SK-N-SH treated with all-trans-retinoic acid at 6 μM for 48 hours (cell line): ENCODE results near the gene CEMIP.

Source experiments
- ARNTL ChIP-seq: fragments of 450-650 bp; formaldehyde crosslinking; IDR thresholded peaks from 2 replicates; pipeline ENCODE4 v1.5.0; 2020; ENCODE audit warnings: low read depth, mild to moderate bottlenecking, moderate library complexity, borderline replicate concordance
- BACH2 ChIP-seq: fragments of 250-450 bp; sonication (Bioruptor Pico); IDR thresholded peaks from 2 replicates; pipeline ENCODE4 v1.9.0; 2021; ENCODE audit warnings: mild to moderate bottlenecking, borderline replicate concordance
- CSDC2 ChIP-seq: fragments of 250-450 bp; sonication (Bioruptor Pico); IDR thresholded peaks from 2 replicates; pipeline ENCODE4 v1.5.0; 2020; ENCODE audit warnings: mild to moderate bottlenecking, moderate library complexity
- ESRRG ChIP-seq: fragments of 250-450 bp; sonication (Bioruptor Pico); IDR thresholded peaks from 2 replicates; pipeline ENCODE4 v1.6.1; 2021; ENCODE audit warnings: mild to moderate bottlenecking
- GLIS3 ChIP-seq: fragments of 250-450 bp; sonication (Bioruptor Pico); IDR thresholded peaks from 2 replicates; pipeline ENCODE4 v1.5.0; 2020; ENCODE audit warnings: mild to moderate bottlenecking, moderate library complexity
- ISL1 ChIP-seq: fragments of 250-450 bp; sonication (Bioruptor Pico); IDR thresholded peaks from 2 replicates; pipeline ENCODE4 v2.1.2; 2022; ENCODE audit warnings: mild to moderate bottlenecking, moderate library complexity
- PPARA ChIP-seq: fragments of 250-450 bp; sonication (Bioruptor Pico); IDR thresholded peaks from 2 replicates; pipeline ENCODE4 v1.5.0; 2020; ENCODE audit warnings: mild to moderate bottlenecking, borderline replicate concordance
- TCF4 ChIP-seq: fragments of 250-450 bp; sonication (Bioruptor Pico); IDR thresholded peaks from 2 replicates; pipeline ENCODE4 v1.8.0; 2021; ENCODE audit warnings: mild to moderate bottlenecking, moderate library complexity, borderline replicate concordance
- ZFP3 ChIP-seq: fragments of 250-450 bp; sonication (Bioruptor Pico); IDR thresholded peaks from 2 replicates; pipeline ENCODE4 v1.5.0; 2020; ENCODE audit warnings: mild to moderate bottlenecking, moderate library complexity
- TF ChIP-seq, protein P1 (sequence below): fragments of 250-450 bp; sonication (Bioruptor Pico); IDR thresholded peaks from 2 replicates; pipeline ENCODE4 v1.5.1; 2021; ENCODE audit warnings: mild to moderate bottlenecking, moderate library complexity
- TF ChIP-seq, protein P2 (sequence below): fragments of 250-450 bp; sonication (Bioruptor Pico); IDR thresholded peaks from 2 replicates; pipeline ENCODE4 v1.8.0; 2020; ENCODE audit warnings: mild to moderate bottlenecking, moderate library complexity, borderline replicate concordance
- TF ChIP-seq, protein P3 (sequence below): fragments of 250-450 bp; sonication (Bioruptor Pico); IDR thresholded peaks from 2 replicates; pipeline ENCODE4 v1.5.0; 2020; ENCODE audit warnings: mild to moderate bottlenecking, moderate library complexity

DNA sequence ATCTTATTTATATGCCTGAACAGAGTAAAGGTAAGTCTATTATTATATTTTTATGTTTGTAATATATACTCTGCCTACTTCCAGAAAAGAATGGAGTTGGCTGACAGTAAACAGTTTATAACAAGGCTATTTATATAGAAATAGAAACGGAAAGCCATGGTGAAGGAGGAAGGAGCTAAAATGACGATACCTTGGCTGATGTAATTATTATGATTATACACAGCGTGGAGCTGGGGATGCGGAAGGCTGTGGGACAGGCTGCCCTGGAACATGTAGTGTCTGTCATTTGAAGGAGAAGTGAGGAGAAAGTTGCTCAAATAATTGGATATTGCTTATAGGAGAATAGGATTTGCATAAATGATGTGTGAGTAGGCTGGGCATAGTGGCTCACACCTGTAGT is 37.8 kb downstream of the CEMIP start:
- TF ChIP-seq CSDC2 (CRISPR knock-in tag), result no peak
- TF ChIP-seq ZFP3, result no peak
- TF ChIP-seq ISL1, result no peak
- TF ChIP-seq, protein P1, sequence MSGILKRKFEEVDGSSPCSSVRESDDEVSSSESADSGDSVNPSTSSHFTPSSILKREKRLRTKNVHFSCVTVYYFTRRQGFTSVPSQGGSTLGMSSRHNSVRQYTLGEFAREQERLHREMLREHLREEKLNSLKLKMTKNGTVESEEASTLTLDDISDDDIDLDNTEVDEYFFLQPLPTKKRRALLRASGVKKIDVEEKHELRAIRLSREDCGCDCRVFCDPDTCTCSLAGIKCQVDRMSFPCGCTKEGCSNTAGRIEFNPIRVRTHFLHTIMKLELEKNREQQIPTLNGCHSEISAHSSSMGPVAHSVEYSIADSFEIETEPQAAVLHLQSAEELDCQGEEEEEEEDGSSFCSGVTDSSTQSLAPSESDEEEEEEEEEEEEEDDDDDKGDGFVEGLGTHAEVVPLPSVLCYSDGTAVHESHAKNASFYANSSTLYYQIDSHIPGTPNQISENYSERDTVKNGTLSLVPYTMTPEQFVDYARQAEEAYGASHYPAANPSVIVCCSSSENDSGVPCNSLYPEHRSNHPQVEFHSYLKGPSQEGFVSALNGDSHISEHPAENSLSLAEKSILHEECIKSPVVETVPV (CRISPR knock-in tag), result no peak
- TF ChIP-seq, protein P2, sequence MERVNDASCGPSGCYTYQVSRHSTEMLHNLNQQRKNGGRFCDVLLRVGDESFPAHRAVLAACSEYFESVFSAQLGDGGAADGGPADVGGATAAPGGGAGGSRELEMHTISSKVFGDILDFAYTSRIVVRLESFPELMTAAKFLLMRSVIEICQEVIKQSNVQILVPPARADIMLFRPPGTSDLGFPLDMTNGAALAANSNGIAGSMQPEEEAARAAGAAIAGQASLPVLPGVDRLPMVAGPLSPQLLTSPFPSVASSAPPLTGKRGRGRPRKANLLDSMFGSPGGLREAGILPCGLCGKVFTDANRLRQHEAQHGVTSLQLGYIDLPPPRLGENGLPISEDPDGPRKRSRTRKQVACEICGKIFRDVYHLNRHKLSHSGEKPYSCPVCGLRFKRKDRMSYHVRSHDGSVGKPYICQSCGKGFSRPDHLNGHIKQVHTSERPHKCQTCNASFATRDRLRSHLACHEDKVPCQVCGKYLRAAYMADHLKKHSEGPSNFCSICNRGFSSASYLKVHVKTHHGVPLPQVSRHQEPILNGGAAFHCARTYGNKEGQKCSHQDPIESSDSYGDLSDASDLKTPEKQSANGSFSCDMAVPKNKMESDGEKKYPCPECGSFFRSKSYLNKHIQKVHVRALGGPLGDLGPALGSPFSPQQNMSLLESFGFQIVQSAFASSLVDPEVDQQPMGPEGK, result no peak
- TF ChIP-seq PPARA (CRISPR knock-in tag), result no peak
- TF ChIP-seq, protein P3, sequence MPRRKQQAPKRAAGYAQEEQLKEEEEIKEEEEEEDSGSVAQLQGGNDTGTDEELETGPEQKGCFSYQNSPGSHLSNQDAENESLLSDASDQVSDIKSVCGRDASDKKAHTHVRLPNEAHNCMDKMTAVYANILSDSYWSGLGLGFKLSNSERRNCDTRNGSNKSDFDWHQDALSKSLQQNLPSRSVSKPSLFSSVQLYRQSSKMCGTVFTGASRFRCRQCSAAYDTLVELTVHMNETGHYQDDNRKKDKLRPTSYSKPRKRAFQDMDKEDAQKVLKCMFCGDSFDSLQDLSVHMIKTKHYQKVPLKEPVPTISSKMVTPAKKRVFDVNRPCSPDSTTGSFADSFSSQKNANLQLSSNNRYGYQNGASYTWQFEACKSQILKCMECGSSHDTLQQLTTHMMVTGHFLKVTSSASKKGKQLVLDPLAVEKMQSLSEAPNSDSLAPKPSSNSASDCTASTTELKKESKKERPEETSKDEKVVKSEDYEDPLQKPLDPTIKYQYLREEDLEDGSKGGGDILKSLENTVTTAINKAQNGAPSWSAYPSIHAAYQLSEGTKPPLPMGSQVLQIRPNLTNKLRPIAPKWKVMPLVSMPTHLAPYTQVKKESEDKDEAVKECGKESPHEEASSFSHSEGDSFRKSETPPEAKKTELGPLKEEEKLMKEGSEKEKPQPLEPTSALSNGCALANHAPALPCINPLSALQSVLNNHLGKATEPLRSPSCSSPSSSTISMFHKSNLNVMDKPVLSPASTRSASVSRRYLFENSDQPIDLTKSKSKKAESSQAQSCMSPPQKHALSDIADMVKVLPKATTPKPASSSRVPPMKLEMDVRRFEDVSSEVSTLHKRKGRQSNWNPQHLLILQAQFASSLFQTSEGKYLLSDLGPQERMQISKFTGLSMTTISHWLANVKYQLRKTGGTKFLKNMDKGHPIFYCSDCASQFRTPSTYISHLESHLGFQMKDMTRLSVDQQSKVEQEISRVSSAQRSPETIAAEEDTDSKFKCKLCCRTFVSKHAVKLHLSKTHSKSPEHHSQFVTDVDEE (CRISPR knock-in tag), result no peak
- TF ChIP-seq TCF4, result no peak
- no peak for TF ChIP-seq ESRRG (CRISPR knock-in tag)
- no peak for TF ChIP-seq GLIS3 (CRISPR knock-in tag)
- no peak for TF ChIP-seq BACH2 (CRISPR knock-in tag)
- no peak for TF ChIP-seq ARNTL (CRISPR knock-in tag)
